ENCODE results near the gene RICTOR.

DNA sequence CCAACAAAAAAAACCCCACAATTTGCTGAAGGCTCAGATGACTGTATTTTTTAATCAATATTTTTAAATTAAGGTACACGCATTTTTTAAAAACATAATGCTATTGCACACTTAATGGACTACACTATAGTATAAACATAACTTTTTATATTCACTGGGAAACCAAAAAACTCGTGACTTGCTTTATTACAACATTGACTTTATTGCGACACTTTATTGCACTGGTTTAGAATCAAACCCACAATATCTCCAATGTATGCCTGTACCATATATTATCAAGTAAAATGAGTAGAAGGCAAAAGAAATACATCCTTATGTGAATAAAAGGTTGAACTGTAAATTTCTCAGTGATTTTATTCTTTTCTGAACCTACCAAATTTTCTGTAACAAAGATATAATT is 53.7 kb downstream of the RICTOR start:
- TF ChIP-seq, protein P1, sequence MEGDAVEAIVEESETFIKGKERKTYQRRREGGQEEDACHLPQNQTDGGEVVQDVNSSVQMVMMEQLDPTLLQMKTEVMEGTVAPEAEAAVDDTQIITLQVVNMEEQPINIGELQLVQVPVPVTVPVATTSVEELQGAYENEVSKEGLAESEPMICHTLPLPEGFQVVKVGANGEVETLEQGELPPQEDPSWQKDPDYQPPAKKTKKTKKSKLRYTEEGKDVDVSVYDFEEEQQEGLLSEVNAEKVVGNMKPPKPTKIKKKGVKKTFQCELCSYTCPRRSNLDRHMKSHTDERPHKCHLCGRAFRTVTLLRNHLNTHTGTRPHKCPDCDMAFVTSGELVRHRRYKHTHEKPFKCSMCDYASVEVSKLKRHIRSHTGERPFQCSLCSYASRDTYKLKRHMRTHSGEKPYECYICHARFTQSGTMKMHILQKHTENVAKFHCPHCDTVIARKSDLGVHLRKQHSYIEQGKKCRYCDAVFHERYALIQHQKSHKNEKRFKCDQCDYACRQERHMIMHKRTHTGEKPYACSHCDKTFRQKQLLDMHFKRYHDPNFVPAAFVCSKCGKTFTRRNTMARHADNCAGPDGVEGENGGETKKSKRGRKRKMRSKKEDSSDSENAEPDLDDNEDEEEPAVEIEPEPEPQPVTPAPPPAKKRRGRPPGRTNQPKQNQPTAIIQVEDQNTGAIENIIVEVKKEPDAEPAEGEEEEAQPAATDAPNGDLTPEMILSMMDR (IDR thresholded peaks at IDR 0.05) = no peak
- TF ChIP-seq POLR2A (IDR thresholded peaks at IDR 0.05) (no peak), POLR2AphosphoS5 (IDR thresholded peaks at IDR 0.05) (no peak)
